Measurements from ENCODE around the gene NRXN3. TPM values are rescaled to one million over a fixed set of nuclear protein-coding genes. Genes with fewer than 3 reads are reported as not detected.

The NRXN3 gene
- total RNA-seq, 1 donor, result 2.5 TPM

GRCh38 chr14:78989221-78989620 lies 819.0 kb downstream of the NRXN3 start:
- no peaks in the 10 kb centered on the region for H3K36me3 ChIP-seq (ENCODE audit: insufficient read depth, low read length)
- no peak overlapping the region for H3K4me2 ChIP-seq (ENCODE audit: insufficient read depth, low read length)
- H2AFZ ChIP-seq (ENCODE audit: low read length), result no peak overlapping the region
- no peak overlapping the region for H3K27ac ChIP-seq (ENCODE audit: low read depth, low read length)
- H3K27me3 ChIP-seq (ENCODE audit: insufficient read depth, low read length), result no peaks in the 10 kb centered on the region
- H3K4me3 ChIP-seq (ENCODE audit: insufficient read depth, low read length), result no peak overlapping the region
- H3K79me2 ChIP-seq (ENCODE audit: insufficient read depth, low read length), result no peaks in the 10 kb centered on the region
- no peak for DNase-seq (ENCODE audit: insufficient read length, low spot score, missing footprints)
- TF ChIP-seq CTCF (IDR thresholded peaks at IDR 0.05; ENCODE audit: extremely low read depth, low read depth, low read length), result no peak
- H3K9me3 ChIP-seq (ENCODE audit: low read depth, low read length), result no peaks in the 10 kb centered on the region
- H3K4me1 ChIP-seq (ENCODE audit: insufficient read depth, low read length), result peaks cover 2% of the 10 kb centered on the region
- H4K20me1 ChIP-seq (ENCODE audit: insufficient read depth, low read length), result no peaks in the 10 kb centered on the region

GRCh38 chr14:78992867-78993266 lies 822.7 kb downstream of the NRXN3 start:
- Histone ChIP-seq H3K27ac (ENCODE audit: low read depth, low read length) (no peak overlapping the region), H2AFZ (ENCODE audit: low read length) (no peak overlapping the region), H3K4me3 (ENCODE audit: insufficient read depth, low read length) (no peak overlapping the region), H3K4me2 (ENCODE audit: insufficient read depth, low read length) (no peak overlapping the region), H3K27me3 (ENCODE audit: insufficient read depth, low read length) (no peaks in the 10 kb centered on the region), H3K36me3 (ENCODE audit: insufficient read depth, low read length) (no peaks in the 10 kb centered on the region), H3K9me3 (ENCODE audit: low read depth, low read length) (no peaks in the 10 kb centered on the region), H3K4me1 (ENCODE audit: insufficient read depth, low read length) (peaks cover 2% of the 10 kb centered on the region), H3K79me2 (ENCODE audit: insufficient read depth, low read length) (no peaks in the 10 kb centered on the region), H4K20me1 (ENCODE audit: insufficient read depth, low read length) (no peaks in the 10 kb centered on the region)
- no peak for DNase-seq (ENCODE audit: insufficient read length, low spot score, missing footprints)
- no peak for TF ChIP-seq CTCF (IDR thresholded peaks at IDR 0.05; ENCODE audit: extremely low read depth, low read depth, low read length)

- Histone ChIP-seq H3K27me3 (ENCODE audit: insufficient read depth, low read length) (no peaks in the 10 kb centered on the region), H3K36me3 (ENCODE audit: insufficient read depth, low read length) (no peaks in the 10 kb centered on the region), H3K79me2 (ENCODE audit: insufficient read depth, low read length) (no peaks in the 10 kb centered on the region), H3K9me3 (ENCODE audit: low read depth, low read length) (no peaks in the 10 kb centered on the region), H2AFZ (ENCODE audit: low read length) (no peak overlapping the region), H3K4me2 (ENCODE audit: insufficient read depth, low read length) (no peak overlapping the region), H4K20me1 (ENCODE audit: insufficient read depth, low read length) (no peaks in the 10 kb centered on the region), H3K4me3 (ENCODE audit: insufficient read depth, low read length) (no peak overlapping the region), H3K27ac (ENCODE audit: low read depth, low read length) (no peak overlapping the region), H3K4me1 (ENCODE audit: insufficient read depth, low read length) (no peaks in the 10 kb centered on the region)
- no peak for TF ChIP-seq CTCF (IDR thresholded peaks at IDR 0.05; ENCODE audit: extremely low read depth, low read depth, low read length)
- DNase-seq (ENCODE audit: insufficient read length, low spot score, missing footprints), result no peak
These were observed 827.6 kb downstream of the NRXN3 start for GRCh38 chr14:78997811-78998210.

DNA sequence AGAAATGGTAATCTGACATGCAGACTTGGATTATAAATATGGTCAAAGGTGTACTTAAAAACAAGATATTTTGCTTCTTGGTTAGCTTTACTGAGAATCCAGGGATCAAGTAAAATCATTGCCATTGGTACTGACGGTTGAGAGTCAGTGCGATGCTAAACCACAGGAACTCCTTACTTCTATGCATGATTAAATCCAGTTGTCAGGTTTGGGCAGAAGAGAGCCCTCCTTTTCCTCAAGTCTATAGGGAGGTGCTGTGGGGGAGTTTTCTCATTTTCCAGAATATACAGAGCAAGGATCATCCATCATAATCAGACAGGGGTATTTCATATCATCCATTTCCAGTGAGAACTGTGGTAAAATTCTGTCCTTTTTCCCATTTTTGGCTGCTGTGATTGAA lies 839.1 kb downstream of the NRXN3 start:
- DNase-seq (ENCODE audit: insufficient read length, low spot score, missing footprints), result no peak
- Histone ChIP-seq H3K4me3 (ENCODE audit: insufficient read depth, low read length) (no peak overlapping the region), H2AFZ (ENCODE audit: low read length) (no peak overlapping the region), H3K4me1 (ENCODE audit: insufficient read depth, low read length) (no peaks in the 10 kb centered on the region), H3K36me3 (ENCODE audit: insufficient read depth, low read length) (no peaks in the 10 kb centered on the region), H3K27me3 (ENCODE audit: insufficient read depth, low read length) (no peaks in the 10 kb centered on the region), H3K27ac (ENCODE audit: low read depth, low read length) (no peak overlapping the region), H4K20me1 (ENCODE audit: insufficient read depth, low read length) (no peaks in the 10 kb centered on the region), H3K9me3 (ENCODE audit: low read depth, low read length) (no peaks in the 10 kb centered on the region), H3K79me2 (ENCODE audit: insufficient read depth, low read length) (no peaks in the 10 kb centered on the region), H3K4me2 (ENCODE audit: insufficient read depth, low read length) (no peak overlapping the region)
- TF ChIP-seq CTCF (IDR thresholded peaks at IDR 0.05; ENCODE audit: extremely low read depth, low read depth, low read length), result no peak

Measured in osteoblast (primary cell).